Measurements from ENCODE around the gene TBC1D32. TPM values are rescaled to one million over a fixed set of nuclear protein-coding genes. Genes with fewer than 3 reads are reported as not detected.

The TBC1D32 gene
- total and polyA plus RNA-seq, 4 donors, result 0.51 to 2.8 (median 1.7) TPM

- TF ChIP-seq CTCF (IDR thresholded peaks at IDR 0.05; ENCODE audit: low read depth, low read length, missing input control), result no peak
- TF ChIP-seq MAX (IDR thresholded peaks at IDR 0.05), result no peak
- TF ChIP-seq HNF4G (IDR thresholded peaks at IDR 0.05), result no peak
- no peak for TF ChIP-seq FOXA1 (IDR thresholded peaks at IDR 0.05)
- no peak for TF ChIP-seq ATF3 (IDR thresholded peaks at IDR 0.05)
- TF ChIP-seq RXRA (IDR thresholded peaks at IDR 0.05), result no peak
These were observed 301.2 kb downstream of the TBC1D32 start (continued) for GRCh38 chr6:121033091-121033490.

- Histone ChIP-seq H3K27me3 (ENCODE audit: control insufficient read depth in 4 of 4, insufficient read depth in 4 of 4, low read length in 3 of 4) (no peaks in the 10 kb centered on the region), H3K9ac (ENCODE audit: low read depth in 1 of 2, low read length in 2 of 2) (no peak overlapping the region), H3K4me1 (ENCODE audit: control insufficient read depth in 4 of 4, insufficient read depth in 4 of 4, low read length in 3 of 4) (no peaks in the 10 kb centered on the region), H3K9me3 (ENCODE audit: control insufficient read depth in 4 of 4, low read length in 3 of 4) (no peaks in the 10 kb centered on the region), H3K36me3 (ENCODE audit: control insufficient read depth in 4 of 4, insufficient read depth in 3 of 4, low read depth in 1 of 4, low read length in 3 of 4) (no peaks in the 10 kb centered on the region), H3K4me3 (ENCODE audit: low read depth in 1 of 3, low read length in 3 of 3) (no peak overlapping the region), H3K27ac (ENCODE audit: low read depth in 1 of 2, low read length in 2 of 2) (no peak overlapping the region)
- WGBS, result 45% methylated on average over 1 of the region's 1 CpG
- no peak for TF ChIP-seq JUND (IDR thresholded peaks at IDR 0.05)
- TF ChIP-seq HNF4A (conservative IDR thresholded peaks at IDR 0.05), result no peak
- TF ChIP-seq EGR1 (IDR thresholded peaks at IDR 0.05; ENCODE audit: low read depth in 2 of 2), result no peak
- TF ChIP-seq RAD21 (IDR thresholded peaks at IDR 0.05), result no peak
- no peak for TF ChIP-seq FOXA1 (IDR thresholded peaks at IDR 0.05)
- no peak for TF ChIP-seq CTCF (IDR thresholded peaks at IDR 0.05; ENCODE audit: low read depth, low read length, missing input control)
- TF ChIP-seq MAX (IDR thresholded peaks at IDR 0.05), result no peak
- TF ChIP-seq TAF1 (conservative IDR thresholded peaks at IDR 0.05), result no peak
- DNase-seq (ENCODE audit: low spot score), result no peak
These were observed 301.8 kb downstream of the TBC1D32 start for GRCh38 chr6:121032268-121033006.

Small RNAs within 50 kb of the gene (small RNA-seq; reads per million reads assigned to genes)
- not detected for gene RF00019
- not detected for gene RNU6-1286P

Other genes with a start within 250 kb of the TBC1D32 start
- 1 to 10 TPM; 2.3 to 2.8 TPM for gene GJA1, start 101.2 kb upstream of the TBC1D32 start, total RNA-seq
- gene GJA1, start 101.2 kb upstream of the TBC1D32 start, polyA plus RNA-seq, result 1 to 10 TPM in 1 of 2 donors, under 1 TPM in 1; 0.32 to 1.5 TPM